Midbrain (tissue), 1 donor: Measurements from ENCODE around the gene CLASP2.
"Not testable (repeated sequence)": the region's sequence is repeated elsewhere in the genome, so short reads cannot be mapped to it uniquely, and the experiment has no call there.

Experiments
- DNase-seq: peaks from one replicate; lab custom pipeline; 2025; lab: John Stamatoyannopoulos, UW

Gene CLASP2

GRCh38 chr3:33687406-33688010 is 30.5 kb downstream of the CLASP2 start:
- DNase-seq: no peak

- DNase-seq: no peak
These were observed 35.3 kb downstream of the CLASP2 start for GRCh38 chr3:33682770-33683169.

- DNase-seq: no peak
These were observed 36.4 kb downstream of the CLASP2 start for GRCh38 chr3:33681667-33682066.

DNA sequence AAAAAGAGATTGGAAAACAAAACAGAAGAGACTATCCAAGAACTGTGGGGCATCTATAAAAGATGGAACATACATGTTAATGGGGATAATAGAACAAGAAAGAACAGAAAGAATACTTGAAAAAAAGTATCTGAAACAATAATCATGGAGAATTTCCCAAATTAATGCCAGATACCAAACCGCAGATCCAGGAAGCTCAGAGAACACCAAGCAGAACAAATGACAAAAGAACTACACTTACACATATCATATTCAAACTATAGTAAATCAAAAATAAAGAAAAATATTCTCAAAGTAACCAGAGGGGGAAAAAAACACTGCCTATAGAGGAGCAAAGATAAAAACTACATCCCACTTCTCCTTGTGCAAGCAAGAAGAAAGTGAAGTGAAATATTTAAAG is 40.0 kb downstream of the CLASP2 start:
- DNase-seq: no peak

DNA sequence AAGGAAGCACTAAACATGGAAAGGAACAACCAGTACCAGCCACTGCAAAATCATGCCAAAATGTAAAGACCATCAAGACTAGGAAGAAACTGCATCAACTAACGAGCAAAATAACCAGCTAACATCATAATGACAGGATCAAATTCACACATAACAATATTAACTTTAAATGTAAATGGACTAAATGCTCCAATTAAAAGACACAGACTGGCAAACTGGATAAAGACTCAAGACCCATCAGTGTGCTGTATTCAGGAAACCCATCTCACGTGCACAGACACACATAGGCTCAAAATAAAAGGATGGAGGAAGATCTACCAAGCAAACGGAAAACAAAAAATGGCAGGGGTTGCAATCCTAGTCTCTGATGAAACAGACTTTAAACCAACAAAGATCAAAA is 44.6 kb downstream of the CLASP2 start:
- DNase-seq: not testable (repeated sequence)

GRCh38 chr3:33668618-33669017 is 49.4 kb downstream of the CLASP2 start:
- no peak for DNase-seq

- no peak for DNase-seq
These were observed 52.8 kb downstream of the CLASP2 start for GRCh38 chr3:33665294-33665693.

DNA sequence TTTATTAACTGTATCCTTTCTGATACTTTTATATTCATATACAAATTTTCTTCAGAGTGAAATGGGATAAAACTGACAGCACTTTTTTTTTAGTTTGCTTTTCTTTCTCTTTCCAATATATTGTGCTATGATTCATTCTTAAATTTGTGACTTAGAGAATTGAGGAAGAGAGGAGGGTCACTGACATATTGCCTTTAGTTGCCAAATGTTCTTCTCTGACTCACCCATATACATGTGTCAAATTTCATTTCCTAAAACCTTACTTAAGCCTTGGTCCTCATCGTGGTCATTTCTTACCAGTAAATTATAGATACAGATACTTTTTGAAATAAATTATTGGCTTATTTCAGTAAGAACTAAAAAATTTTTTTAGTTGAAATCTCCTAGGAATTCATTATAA is 53.9 kb downstream of the CLASP2 start:
- no peak for DNase-seq

DNA sequence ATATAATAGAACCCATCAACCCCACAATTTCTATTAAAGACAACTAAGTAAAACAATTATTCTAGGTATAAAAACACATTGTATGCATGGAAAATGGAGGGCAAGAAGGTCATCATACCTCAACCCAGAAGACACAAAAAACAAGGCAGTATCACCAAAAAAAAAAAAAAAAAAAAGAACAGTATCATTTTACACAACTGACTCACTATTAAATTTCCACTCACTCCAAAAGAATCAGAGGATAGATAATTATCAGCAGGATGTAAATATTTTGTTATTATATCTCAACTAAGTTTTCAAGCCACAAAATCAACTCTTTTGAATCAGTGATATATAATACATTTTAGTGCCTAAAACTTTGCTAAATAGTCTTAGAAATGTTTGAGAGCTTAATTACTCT is 55.0 kb downstream of the CLASP2 start:
- no peak for DNase-seq

- DNase-seq: no peak
These were observed 58.1 kb downstream of the CLASP2 start for GRCh38 chr3:33659856-33660434.

DNA sequence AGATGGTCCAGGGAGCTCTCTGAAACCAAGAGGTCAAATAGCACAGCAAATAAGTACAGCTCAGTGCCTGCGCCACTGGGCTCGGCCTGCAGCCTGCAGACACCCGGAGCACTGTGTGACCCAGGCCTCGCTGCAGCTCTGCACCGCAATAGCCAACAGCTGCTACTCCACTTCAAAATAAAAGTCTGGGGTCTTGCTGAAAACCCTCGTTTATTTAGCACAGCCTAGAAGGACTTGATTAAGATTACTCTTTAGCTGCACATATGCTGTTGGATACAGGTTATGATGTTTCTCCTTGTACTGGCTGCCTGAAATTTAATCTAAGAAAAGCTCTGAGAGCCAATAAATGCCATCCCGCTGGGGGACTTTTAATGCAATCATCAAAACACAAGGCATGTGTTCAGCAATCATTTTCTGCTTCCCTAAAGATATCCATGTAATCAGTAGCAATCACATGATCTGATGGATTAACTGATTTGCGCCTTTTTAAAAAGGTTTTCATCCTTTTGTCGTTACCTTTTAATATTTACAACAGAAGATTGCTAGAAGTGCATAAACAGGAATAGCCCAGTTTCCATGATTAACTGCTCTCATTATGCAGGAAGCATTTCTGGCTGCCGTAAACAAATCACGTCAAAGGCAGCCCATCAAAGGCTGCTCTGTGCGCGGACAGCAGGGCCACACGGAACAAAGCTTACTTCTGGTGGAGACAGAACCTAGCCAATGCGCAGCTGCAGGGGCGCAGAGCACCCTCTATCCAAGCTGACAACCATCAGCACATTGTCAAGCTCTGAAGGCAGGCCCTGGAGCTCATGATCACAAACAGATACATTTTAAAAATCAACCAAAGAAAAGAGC is 58.8 kb downstream of the CLASP2 start:
- peak; percentile 95 for DNase-seq

DNA sequence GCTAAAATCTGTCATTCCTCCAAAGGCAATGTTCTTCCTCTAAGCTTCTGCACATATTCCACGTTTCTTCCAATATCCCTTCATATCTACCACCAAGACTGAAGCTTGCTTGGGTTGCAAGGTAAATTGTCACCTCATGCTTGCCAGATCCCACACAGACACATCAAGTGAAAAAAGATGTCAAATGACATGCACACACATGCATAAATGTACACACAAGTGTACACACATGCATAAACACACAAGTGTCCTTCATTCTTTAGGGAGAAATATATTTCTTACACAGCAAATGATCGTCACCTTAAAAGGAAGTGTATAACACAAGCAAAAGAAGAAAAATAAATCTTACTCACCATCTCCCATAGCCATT is 59.4 kb downstream of the CLASP2 start:
- peak; percentile 74 for DNase-seq

- no peak for DNase-seq
These were observed 60.0 kb downstream of the CLASP2 start for GRCh38 chr3:33658039-33658438.

GRCh38 chr3:33652736-33653135 is 65.3 kb downstream of the CLASP2 start:
- no peak for DNase-seq

DNA sequence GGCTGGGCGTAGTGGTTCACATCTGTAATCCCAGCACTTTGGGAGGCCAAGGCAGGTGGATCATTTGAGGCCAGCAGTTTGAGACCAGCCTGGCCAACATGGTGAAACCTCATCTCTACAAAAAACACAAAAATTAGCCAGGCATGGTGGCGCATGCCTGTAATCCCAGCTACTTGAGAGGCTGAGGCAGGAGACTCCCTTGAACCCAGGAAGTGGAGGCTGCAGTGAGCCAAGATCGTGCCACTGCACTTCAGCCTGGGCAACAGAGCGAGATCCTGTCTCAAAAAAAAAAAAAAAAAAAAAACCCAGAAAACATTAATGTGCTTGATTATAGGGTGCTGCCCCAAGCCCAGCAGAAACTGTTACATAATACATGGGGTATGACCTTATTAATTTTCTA is 67.0 kb downstream of the CLASP2 start:
- DNase-seq: not testable (repeated sequence)

GRCh38 chr3:33650495-33650894 is 67.6 kb downstream of the CLASP2 start:
- DNase-seq: no peak

DNA sequence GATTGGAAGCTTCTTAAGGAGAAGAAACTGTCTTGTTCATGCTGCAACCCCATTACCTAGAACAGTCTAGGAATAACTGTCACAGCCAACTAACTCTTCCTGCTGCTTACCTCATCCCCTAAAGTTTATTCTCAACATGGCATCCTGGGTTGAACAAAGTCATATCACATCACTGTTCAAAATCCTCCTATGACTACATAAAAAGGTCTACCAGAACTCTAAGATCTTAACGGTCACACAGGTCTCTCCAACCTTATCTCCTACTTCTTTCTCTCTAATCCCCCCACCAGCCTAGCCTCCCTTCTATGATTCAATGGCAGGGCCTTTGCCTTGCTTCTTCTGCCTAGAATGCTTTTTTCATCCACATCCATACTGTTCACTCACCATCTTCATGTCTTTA is 69.3 kb downstream of the CLASP2 start:
- DNase-seq: no peak

DNA sequence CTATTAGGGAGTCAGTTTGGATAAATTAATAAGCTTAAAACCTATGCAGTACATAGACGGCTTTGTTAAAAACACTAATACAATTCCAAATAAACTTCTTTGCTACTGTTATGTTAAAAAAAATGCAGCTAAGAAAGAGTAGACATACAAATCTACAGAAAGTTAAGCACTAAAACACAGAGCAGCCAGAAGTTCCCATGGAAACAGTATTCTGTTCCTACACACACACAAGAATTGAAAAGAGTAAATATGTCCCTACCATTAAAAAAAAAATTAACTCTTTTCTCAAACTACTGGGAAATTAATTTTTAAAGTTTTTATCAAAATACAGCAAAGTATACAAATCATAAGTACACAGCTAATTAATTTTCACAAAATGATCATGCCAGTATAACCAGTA is 71.6 kb downstream of the CLASP2 start:
- no peak for DNase-seq

DNA sequence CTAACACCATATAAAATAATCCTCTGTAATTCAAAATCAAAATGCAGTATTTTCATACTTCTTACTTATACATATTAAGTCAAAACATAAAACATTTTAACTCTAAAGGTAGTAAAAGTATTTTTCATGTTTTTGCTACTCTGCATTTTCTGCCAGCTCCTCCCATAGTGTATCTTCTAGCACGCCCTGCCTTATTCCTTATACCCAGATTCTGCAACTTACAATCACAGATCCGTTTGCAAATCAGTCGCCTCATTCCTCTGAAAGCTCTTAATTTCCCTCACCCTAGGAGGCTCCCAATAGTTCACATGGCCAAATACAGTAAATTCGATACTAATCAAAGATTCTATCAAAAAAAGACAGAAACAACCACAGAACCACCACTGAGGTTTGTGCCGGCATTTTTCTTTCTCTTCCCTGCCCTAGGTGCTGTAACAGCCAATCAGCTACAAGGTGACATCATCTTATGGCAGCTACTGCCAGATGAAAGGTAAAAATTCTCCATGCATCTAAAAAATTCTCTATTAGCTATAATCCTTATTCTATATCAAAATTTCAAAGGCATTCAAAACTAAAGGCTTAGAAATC is 72.9 kb downstream of the CLASP2 start:
- peak; percentile 41 for DNase-seq

DNA sequence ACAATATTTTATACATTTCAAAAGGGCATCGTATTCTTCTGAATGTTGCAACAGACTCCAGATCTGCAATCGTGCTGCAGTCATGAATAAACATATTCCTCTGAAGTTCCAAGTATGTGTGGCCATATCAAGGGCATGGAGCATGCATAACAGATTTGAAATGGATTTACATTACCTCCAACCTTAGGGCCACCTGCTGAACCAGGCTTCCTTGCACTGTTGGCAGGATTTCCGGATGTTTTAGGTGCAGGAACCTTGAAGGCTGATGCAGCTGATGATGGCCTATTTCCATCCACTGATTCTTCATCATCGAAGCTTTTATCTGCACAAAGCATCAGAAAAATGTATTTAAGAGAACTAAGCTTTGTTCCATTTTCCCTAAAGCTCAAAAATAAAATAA is 73.5 kb downstream of the CLASP2 start:
- no peak for DNase-seq

DNA sequence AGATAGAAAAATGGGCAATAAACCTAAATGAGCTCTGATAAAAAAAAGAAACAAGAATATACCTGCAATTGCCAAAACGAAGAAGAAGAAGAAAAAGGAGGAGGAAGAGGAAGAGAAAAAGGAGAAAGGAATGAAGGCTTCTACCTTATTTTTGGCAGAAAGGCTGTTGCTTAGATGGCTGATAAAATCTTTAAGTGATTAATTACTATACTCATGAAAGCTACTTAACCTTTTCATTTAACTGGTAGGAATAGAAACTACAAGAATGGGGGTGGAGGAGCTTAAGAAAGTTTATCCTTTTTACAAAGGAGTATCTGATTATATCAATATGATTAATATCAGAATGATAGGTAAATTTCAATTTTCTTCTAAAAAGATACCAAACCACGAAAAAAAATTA is 75.2 kb downstream of the CLASP2 start:
- DNase-seq: no peak

DNA sequence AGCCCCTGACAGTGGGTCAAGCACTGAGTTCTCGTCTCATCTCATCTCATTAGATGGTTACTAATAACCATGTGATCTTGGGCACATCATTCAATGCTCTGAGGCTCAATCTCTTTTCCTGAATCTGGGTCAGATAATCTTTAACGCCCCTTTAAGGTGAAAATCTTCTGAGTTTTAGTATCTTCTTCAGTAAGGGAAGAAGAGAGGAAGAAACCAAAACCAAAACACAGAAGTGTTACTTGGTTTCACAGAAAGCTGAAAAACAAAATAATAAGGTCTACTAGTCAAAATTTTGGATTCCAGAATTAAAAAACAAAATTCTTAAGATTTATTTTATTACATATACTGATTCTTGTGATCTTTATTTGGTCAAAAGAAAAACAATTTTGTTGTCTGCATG is 78.2 kb downstream of the CLASP2 start:
- no peak for DNase-seq

DNA sequence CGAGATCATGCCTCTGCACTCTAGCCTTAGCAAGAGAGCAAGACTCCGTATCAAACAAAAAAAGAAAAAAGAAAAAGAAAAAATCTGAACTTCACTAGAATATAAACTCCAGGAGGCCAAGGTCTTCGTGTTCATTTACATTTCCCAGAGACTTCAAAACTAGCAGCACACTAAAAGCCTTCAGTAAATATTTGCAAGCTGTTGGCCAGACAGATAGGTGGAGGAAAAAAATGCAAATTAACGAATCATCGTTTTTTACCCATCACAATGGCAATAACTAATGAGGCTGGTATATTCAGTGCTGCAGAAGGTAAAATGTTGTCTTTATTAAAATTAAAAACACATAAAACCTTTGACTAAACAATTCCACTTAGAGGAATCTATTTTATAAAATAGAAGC is 80.6 kb downstream of the CLASP2 start:
- DNase-seq: no peak
